ENCODE data around the gene AAGAB. TPM values are rescaled to one million over a fixed set of nuclear protein-coding genes. Genes with fewer than 3 reads are reported as not detected.

The AAGAB gene
- total RNA-seq, 1 donor from 2014 or later, result 68.0 TPM

DNA sequence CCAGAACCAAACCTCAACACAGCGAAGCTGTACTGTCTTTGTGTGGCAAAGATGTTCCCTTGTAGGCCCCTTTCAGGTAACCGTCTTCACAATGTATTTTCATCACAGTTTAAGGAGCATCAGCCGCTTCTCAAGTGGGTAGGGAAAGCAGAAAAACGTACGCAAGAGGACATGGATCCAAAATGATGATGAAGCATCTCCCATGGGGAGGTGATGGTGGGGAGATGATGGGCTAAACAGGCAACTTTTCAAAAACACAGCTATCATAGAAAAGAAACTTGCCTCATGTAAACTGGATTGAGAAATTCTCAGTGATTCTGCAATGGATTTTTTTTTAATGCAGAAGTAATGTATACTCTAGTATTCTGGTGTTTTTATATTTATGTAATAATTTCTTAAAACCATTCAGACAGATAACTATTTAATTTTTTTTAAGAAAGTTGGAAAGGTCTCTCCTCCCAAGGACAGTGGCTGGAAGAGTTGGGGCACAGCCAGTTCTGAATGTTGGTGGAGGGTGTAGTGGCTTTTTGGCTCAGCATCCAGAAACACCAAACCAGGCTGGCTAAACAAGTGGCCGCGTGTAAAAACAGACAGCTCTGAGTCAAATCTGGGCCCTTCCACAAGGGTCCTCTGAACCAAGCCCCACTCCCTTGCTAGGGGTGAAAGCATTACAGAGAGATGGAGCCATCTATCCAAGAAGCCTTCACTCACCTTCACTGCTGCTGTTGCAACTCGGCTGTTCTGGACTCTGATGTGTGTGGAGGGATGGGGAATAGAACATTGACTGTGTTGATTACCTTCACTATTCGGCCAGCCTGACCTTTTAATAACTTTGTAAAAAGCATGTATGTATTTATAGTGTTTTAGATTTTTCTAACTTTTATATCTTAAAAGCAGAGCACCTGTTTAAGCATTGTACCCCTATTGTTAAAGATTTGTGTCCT, 60.0 kb downstream of the AAGAB start:
- no peaks in the 10 kb centered on the region for H3F3A ChIP-seq (ENCODE audit: low read depth)
- no peak overlapping the region for H3K4me2 ChIP-seq
- peaks cover 13% of the 10 kb centered on the region for H3K27me3 Mint-ChIP-seq (ENCODE audit: insufficient read depth, low read depth)
- H3K4me1 ChIP-seq, result no peaks in the 10 kb centered on the region
- no peak overlapping the region for H3K9ac ChIP-seq
- no peaks in the 10 kb centered on the region for H3K9me3 Mint-ChIP-seq
- no peak overlapping the region for H3K4me3 ChIP-seq
- peaks cover 1% of the 10 kb centered on the region for H3K4me1 Mint-ChIP-seq
- no peaks in the 10 kb centered on the region for H4K20me1 ChIP-seq (ENCODE audit: low read depth)
- H3K9me3 ChIP-seq (ENCODE audit: low read depth), result no peaks in the 10 kb centered on the region
- no peak overlapping the region for H3K4me3 Mint-ChIP-seq
- H2AFZ ChIP-seq (replicated peaks), result no peak overlapping the region
- TF ChIP-seq, protein P1, sequence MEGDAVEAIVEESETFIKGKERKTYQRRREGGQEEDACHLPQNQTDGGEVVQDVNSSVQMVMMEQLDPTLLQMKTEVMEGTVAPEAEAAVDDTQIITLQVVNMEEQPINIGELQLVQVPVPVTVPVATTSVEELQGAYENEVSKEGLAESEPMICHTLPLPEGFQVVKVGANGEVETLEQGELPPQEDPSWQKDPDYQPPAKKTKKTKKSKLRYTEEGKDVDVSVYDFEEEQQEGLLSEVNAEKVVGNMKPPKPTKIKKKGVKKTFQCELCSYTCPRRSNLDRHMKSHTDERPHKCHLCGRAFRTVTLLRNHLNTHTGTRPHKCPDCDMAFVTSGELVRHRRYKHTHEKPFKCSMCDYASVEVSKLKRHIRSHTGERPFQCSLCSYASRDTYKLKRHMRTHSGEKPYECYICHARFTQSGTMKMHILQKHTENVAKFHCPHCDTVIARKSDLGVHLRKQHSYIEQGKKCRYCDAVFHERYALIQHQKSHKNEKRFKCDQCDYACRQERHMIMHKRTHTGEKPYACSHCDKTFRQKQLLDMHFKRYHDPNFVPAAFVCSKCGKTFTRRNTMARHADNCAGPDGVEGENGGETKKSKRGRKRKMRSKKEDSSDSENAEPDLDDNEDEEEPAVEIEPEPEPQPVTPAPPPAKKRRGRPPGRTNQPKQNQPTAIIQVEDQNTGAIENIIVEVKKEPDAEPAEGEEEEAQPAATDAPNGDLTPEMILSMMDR (IDR thresholded peaks at IDR 0.05), result no peak
- no peak for TF ChIP-seq EZH2phosphoT487 (IDR thresholded peaks at IDR 0.05)
- TF ChIP-seq EZH2 (IDR thresholded peaks at IDR 0.05), result no peak
- no peak for DNase-seq (ENCODE audit: low spot score)
- H3K36me3 ChIP-seq, result no peaks in the 10 kb centered on the region
- no peak overlapping the region for H3K27ac ChIP-seq
- peaks cover 41% of the 10 kb centered on the region for H3K36me3 Mint-ChIP-seq
- no peaks in the 10 kb centered on the region for H3K27me3 ChIP-seq
- H3K27ac Mint-ChIP-seq, result no peak overlapping the region
- H3K79me2 ChIP-seq (ENCODE audit: low read depth), result no peaks in the 10 kb centered on the region

- H3F3A ChIP-seq (ENCODE audit: low read depth), result no peaks in the 10 kb centered on the region
- H3K4me3 Mint-ChIP-seq, result no peak overlapping the region
- H4K20me1 ChIP-seq (ENCODE audit: low read depth), result no peaks in the 10 kb centered on the region
- DNase-seq (ENCODE audit: low spot score), result no peak
- no peak overlapping the region for H3K4me2 ChIP-seq
- no peak overlapping the region for H3K9ac ChIP-seq
- H3K9me3 Mint-ChIP-seq, result no peaks in the 10 kb centered on the region
- H3K27me3 Mint-ChIP-seq (ENCODE audit: insufficient read depth, low read depth), result peaks cover 13% of the 10 kb centered on the region
- H3K36me3 Mint-ChIP-seq, result peaks cover 43% of the 10 kb centered on the region
- no peaks in the 10 kb centered on the region for H3K9me3 ChIP-seq (ENCODE audit: low read depth)
- H3K4me3 ChIP-seq, result no peak overlapping the region
- no peak overlapping the region for H3K27ac Mint-ChIP-seq
- H3K36me3 ChIP-seq, result no peaks in the 10 kb centered on the region
- no peaks in the 10 kb centered on the region for H3K27me3 ChIP-seq
- H3K79me2 ChIP-seq (ENCODE audit: low read depth), result no peaks in the 10 kb centered on the region
- H3K4me1 ChIP-seq, result no peaks in the 10 kb centered on the region
- H3K27ac ChIP-seq, result no peak overlapping the region
- H3K4me1 Mint-ChIP-seq, result no peaks in the 10 kb centered on the region
- no peak for TF ChIP-seq EZH2phosphoT487 (IDR thresholded peaks at IDR 0.05)
- no peak for TF ChIP-seq EZH2 (IDR thresholded peaks at IDR 0.05)
- H2AFZ ChIP-seq (replicated peaks), result no peak overlapping the region
Observed at GRCh38 chr15:67193223-67193990, 61.1 kb downstream of the AAGAB start.

- Histone ChIP-seq H3F3A (ENCODE audit: low read depth) (no peaks in the 10 kb centered on the region), H2AFZ (replicated peaks) (no peak overlapping the region), H3K27me3 (no peaks in the 10 kb centered on the region), H3K4me3 (no peak overlapping the region), H3K36me3 (no peaks in the 10 kb centered on the region), H3K27ac (no peak overlapping the region), H3K9ac (no peak overlapping the region), H3K4me2 (no peak overlapping the region), H3K4me1 (no peaks in the 10 kb centered on the region), H3K79me2 (ENCODE audit: low read depth) (no peaks in the 10 kb centered on the region), H4K20me1 (ENCODE audit: low read depth) (no peaks in the 10 kb centered on the region), H3K9me3 (ENCODE audit: low read depth) (no peaks in the 10 kb centered on the region)
- no peaks in the 10 kb centered on the region for H3K9me3 Mint-ChIP-seq
- no peak for DNase-seq (ENCODE audit: low spot score)
- peak overlapping the region; percentile 51 for H3K27ac Mint-ChIP-seq
- no peak overlapping the region for H3K4me3 Mint-ChIP-seq
- TF ChIP-seq EZH2 (IDR thresholded peaks at IDR 0.05), result no peak
- TF ChIP-seq EZH2phosphoT487 (IDR thresholded peaks at IDR 0.05), result no peak
- TF ChIP-seq, protein P1 (IDR thresholded peaks at IDR 0.05), result no peak
- peaks cover 13% of the 10 kb centered on the region for H3K27me3 Mint-ChIP-seq (ENCODE audit: insufficient read depth, low read depth)
- peaks cover 44% of the 10 kb centered on the region for H3K36me3 Mint-ChIP-seq
- H3K4me1 Mint-ChIP-seq, result no peaks in the 10 kb centered on the region
Observed at GRCh38 chr15:67192185-67192820, 62.2 kb downstream of the AAGAB start.
